Transverse colon (tissue), 4 donors: ENCODE data around the gene ANKRD34A. TPM values are rescaled to one million over a fixed set of nuclear protein-coding genes. Genes with fewer than 3 reads are reported as not detected.
"Not testable (repeated sequence)": the region's sequence is repeated elsewhere in the genome, so short reads cannot be mapped to it uniquely, and the experiment has no call there.

Experiments
- DNase-seq: peaks from one replicate; pipeline ENCODE4 v3.0.0-alpha.2; 2019
- H3K27ac ChIP-seq, 4 donors: fragments of 200-600 bp; sonication (generic); 2 replicates each; pipeline ENCODE4 v1.5.1; 2016 to 2018; ENCODE audit warnings: inconsistent platforms in 4 of 4
- H3K27me3 ChIP-seq: fragments of 200-600 bp; sonication (generic); 2 replicates; pipeline ENCODE4 v1.5.1; 2017; ENCODE audit warnings: inconsistent platforms
- H3K36me3 ChIP-seq, 4 donors: fragments of 200-600 bp; sonication (generic); 2 replicates each; pipeline ENCODE4 v1.5.1; 2017 to 2019; ENCODE audit warnings: inconsistent platforms in 4 of 4
- H3K4me1 ChIP-seq, 4 donors: fragments of 200-600 bp; sonication (generic); 2 replicates each; pipeline ENCODE4 v1.5.1; 2017 to 2020; ENCODE audit warnings: inconsistent platforms in 4 of 4
- H3K4me3 ChIP-seq, 4 donors: fragments of 200-600 bp; sonication (generic); 1 replicate in 1 of 4; 2 replicates in 3 of 4; pipeline versions ENCODE4 v1.5.1 to v1.6.1; 2017 to 2019; ENCODE audit warnings: inconsistent platforms in 4 of 4
- H3K9me3 ChIP-seq, 2 donors: fragments of 200-600 bp; sonication (generic); 2 replicates each; pipeline ENCODE4 v1.5.1; 2017 to 2019; ENCODE audit warnings: inconsistent platforms in 2 of 2
- EP300 ChIP-seq: sonication (generic); formaldehyde crosslinking; IDR thresholded peaks from one replicate; pipeline ENCODE4 v1.6.1; 2017; ENCODE audit warnings: antibody characterized with exemption, low read depth
- POLR2A ChIP-seq: fragments of 450-650 bp; IDR thresholded peaks from one replicate; pipeline ENCODE4 v1.6.1; 2016; ENCODE audit warnings: antibody characterized with exemption, mild to moderate bottlenecking, moderate library complexity
- POLR2AphosphoS5 ChIP-seq, 3 donors: sonication (generic); formaldehyde crosslinking; IDR thresholded peaks; one replicate each; pipeline ENCODE4 v1.6.1; 2016; ENCODE audit warnings: antibody characterized with exemption in 3 of 3
- WGBS, 2 donors: methylation state at CpG; one replicate each; pipeline ENCODE4 v1.1.5; 2018; ENCODE audit warnings: low coverage in 1 of 2; 5-methylcytosine and 5-hydroxymethylcytosine counted together
- in situ Hi-C, 4 donors: fragments of 200-750 bp; cut with MboI; loops; one replicate each; pipeline versions ENCODE4 v1.15.0 to v1.15.1; 2017; ENCODE audit warnings: low sequenced_read_pairs in 3 of 4, low pct_ligation_motif_present in 1 of 4, low pct_unique_long_range_greater_than_20kb in 1 of 4
- intact Hi-C: fragments of 100-400 bp; cut with DNase I; formaldehyde crosslinking; loops from one replicate; pipeline ENCODE4 v1.15.1; 2023; ENCODE audit warnings: low total_unique reads
- total RNA-seq, 4 donors: library from RNA; depleted of rRNA; stranded (reverse); fragments of >200 nt; gene quantifications; one replicate each; pipeline ENCODE4 v1.1.0, GENCODE V29; 2016
- TF ChIP-seq, protein P1 (sequence below), 5 experiments: fragments of 200-600 bp in 3 of 5; fragments of 450-650 bp in 2 of 5; sonication (generic) in 3 of 5; IDR thresholded peaks; 1 replicate in 2 of 5; 2 replicates in 3 of 5; pipeline ENCODE4 v1.5.1; 2016 to 2017; ENCODE audit warnings: antibody characterized with exemption in 5 of 5, inconsistent platforms in 3 of 5, mild to moderate bottlenecking in 2 of 5, moderate library complexity in 1 of 5

The ANKRD34A gene
- total RNA-seq, 4 donors from 2014 or later = 0.41 to 4.1 (median 0.64) TPM; not detected in 1

DNA sequence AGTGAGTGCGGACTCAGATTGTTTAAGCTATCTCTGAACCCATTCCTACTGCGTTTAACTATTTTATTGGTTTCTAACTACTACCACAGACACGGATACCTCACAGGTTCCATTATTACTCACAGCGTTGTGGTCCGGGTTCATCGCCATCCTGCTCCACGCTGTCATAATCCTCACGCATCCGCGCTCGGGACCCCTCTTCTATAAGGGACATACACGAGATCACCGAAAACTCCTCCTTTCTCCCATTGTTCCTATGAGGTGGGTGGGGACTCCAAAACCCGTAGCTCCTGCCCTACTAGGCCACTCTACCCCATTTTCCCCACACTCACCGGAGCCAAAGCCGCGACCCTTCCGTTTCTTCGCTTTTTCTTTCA lies 37.7 kb downstream of the ANKRD34A start:
- intact Hi-C loops (no loop called here), in situ Hi-C loops (no loop called here)
- H3K36me3 ChIP-seq = peaks cover 0 to 4% (median 0%) of the 10 kb centered on the region in 4 donors
- H3K4me3 ChIP-seq = peak overlapping the region; percentile 52 to 69 (median 66)
- TF ChIP-seq EP300 (no peak), POLR2AphosphoS5 (IDR thresholded peaks at IDR 0.05) (no peak), POLR2A (no peak)
- TF ChIP-seq, protein P1, sequence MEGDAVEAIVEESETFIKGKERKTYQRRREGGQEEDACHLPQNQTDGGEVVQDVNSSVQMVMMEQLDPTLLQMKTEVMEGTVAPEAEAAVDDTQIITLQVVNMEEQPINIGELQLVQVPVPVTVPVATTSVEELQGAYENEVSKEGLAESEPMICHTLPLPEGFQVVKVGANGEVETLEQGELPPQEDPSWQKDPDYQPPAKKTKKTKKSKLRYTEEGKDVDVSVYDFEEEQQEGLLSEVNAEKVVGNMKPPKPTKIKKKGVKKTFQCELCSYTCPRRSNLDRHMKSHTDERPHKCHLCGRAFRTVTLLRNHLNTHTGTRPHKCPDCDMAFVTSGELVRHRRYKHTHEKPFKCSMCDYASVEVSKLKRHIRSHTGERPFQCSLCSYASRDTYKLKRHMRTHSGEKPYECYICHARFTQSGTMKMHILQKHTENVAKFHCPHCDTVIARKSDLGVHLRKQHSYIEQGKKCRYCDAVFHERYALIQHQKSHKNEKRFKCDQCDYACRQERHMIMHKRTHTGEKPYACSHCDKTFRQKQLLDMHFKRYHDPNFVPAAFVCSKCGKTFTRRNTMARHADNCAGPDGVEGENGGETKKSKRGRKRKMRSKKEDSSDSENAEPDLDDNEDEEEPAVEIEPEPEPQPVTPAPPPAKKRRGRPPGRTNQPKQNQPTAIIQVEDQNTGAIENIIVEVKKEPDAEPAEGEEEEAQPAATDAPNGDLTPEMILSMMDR (IDR thresholded peaks at IDR 0.05) = no peak
- no peaks in the 10 kb centered on the region for H3K9me3 ChIP-seq
- peaks cover 8 to 19% (median 10%) of the 10 kb centered on the region in 4 donors for H3K4me1 ChIP-seq
- no peak for DNase-seq
- no peaks in the 10 kb centered on the region for H3K27me3 ChIP-seq
- peak overlapping the region; percentile 92 to 96 (median 95) for H3K27ac ChIP-seq
- WGBS, 2 donors = 5 to 11% methylated on average over 7 to 19 of the region's 19 CpGs

DNA sequence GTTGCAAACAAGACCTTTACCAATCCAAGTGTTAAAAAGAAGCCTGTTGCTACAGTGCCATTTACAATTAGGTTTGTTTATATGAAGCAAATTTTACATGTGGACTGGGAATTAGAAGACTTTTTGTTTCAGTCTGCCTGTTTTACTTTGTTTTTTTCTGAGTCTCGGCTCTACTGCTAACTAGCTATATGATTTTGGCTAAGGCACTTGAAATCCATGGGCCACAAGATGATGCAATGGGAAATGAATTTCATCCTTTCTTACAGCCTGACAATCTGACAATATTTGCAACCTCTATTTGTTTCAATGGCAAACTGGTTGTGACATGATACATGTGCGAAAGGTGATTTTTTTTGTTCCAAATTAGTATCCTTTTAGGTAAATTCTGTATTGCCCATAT lies 42.1 kb downstream of the ANKRD34A start:
- in situ Hi-C loops = no loop called here
- H3K9me3 ChIP-seq = no peaks in the 10 kb centered on the region
- H3K27ac ChIP-seq = no peak overlapping the region
- TF ChIP-seq POLR2A = no peak
- TF ChIP-seq, protein P1 (IDR thresholded peaks at IDR 0.05) = no peak
- TF ChIP-seq POLR2AphosphoS5 (IDR thresholded peaks at IDR 0.05) = no peak
- no peak for TF ChIP-seq EP300
- H3K4me1 ChIP-seq = peaks cover 19 to 30% (median 27%) of the 10 kb centered on the region in 4 donors
- WGBS, 2 donors = 75 to 83% methylated on average over 2 of the region's 2 CpGs
- no peak overlapping the region for H3K4me3 ChIP-seq
- intact Hi-C loops = no loop called here
- DNase-seq = no peak
- H3K27me3 ChIP-seq = no peaks in the 10 kb centered on the region
- peaks cover 0 to 4% (median 0%) of the 10 kb centered on the region in 4 donors for H3K36me3 ChIP-seq

DNA sequence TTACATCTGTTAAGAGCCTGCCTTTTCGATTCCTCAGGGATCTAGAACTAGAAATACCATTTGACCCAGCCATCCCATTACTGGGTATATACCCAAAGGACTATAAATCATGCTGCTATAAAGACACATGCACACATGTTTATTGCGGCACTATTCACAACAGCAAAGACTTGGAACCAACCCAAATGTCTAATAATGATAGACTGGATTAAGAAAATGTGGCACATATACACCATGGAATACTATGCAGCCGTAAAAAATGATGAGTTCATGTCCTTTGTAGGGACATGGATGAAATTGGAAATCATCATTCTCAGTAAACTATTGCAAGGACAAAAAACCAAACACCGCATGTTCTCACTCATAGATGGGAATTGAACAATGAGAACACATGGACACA lies 44.1 kb downstream of the ANKRD34A start:
- H3K9me3 ChIP-seq, H3K27ac ChIP-seq, intact Hi-C loops, DNase-seq, H3K36me3 ChIP-seq, H3K27me3 ChIP-seq, H3K4me3 ChIP-seq, in situ Hi-C loops: not testable (repeated sequence)
- peaks cover 15 to 26% (median 21%) of the 10 kb centered on the region in 4 donors for H3K4me1 ChIP-seq
- WGBS, 2 donors = 67% methylated on average over 3 of the region's 4 CpGs; no CpG with 5 or more reads in 1 of the 2 donors

DNA sequence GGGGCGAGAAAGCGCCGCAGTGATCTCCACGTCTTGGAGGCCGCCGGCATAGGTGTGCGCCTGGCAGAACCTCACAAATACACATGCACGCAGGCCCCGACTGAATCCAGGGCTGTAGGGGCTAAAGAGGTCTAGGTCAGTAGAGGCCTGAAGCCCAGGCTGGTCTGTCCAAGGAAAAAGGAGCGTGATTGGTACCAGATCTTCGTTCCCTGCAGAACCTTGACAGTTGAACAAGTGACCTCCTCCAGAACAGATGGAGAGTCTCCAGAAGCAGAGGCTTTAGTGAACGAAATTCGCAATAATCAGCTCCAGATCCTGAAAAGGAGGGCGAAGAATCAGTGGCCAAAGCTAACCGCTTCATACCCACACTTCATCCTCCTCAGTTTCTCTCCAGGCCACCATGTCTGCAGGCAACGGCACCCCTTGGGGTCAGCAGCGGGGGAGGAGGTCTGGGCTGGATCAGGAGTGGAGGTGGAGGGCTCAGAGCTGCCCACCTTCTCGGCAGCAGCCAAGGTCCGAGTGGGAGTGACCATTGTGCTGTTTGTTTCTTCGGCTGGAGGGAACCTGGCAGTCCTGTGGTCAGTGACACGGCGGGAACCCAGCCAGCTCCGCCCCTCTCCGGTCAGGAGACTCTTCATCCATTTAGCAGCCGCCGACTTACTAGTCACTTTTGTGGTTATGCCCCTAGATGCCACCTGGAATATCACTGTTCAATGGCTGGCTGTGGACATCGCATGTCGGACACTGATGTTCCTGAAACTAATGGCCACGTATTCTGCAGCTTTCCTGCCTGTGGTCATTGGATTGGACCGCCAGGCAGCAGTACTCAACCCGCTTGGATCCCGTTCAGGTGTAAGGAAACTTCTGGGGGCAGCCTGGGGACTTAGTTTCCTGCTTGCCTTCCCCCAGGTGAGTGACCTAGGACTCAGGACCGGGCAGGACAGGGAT lies 45.1 kb downstream of the ANKRD34A start:
- peak overlapping the region; percentile 59 to 84 (median 72) for H3K4me3 ChIP-seq
- H3K27me3 ChIP-seq = no peaks in the 10 kb centered on the region
- H3K4me1 ChIP-seq = peaks cover 15 to 26% (median 21%) of the 10 kb centered on the region in 4 donors

More for the DNA sequence above, 45.1 kb downstream of the ANKRD34A start:
- 3% methylated on average over 33 of the region's 33 CpGs; no CpG with 5 or more reads in 1 of the 2 donors for WGBS, 2 donors
- in situ Hi-C loops (no loop called here), intact Hi-C loops (loop anchor here (2.0 kb wide), 1 partner anchor 40 kb away; the partner anchor contains the start of gene LIX1L)
- peak overlapping the region; percentile 82 to 91 (median 88) for H3K27ac ChIP-seq
- H3K36me3 ChIP-seq = peaks cover 0 to 6% (median 2%) of the 10 kb centered on the region in 4 donors
- no peaks in the 10 kb centered on the region for H3K9me3 ChIP-seq
- peak; percentile 72 for DNase-seq
- TF ChIP-seq POLR2A (no peak), EP300 (no peak)
- TF ChIP-seq, protein P1 (IDR thresholded peaks at IDR 0.05) = peak in 2 of 5 experiments; percentile 13 to 18
